ENCODE results near the gene NLGN3. TPM values are rescaled to one million over a fixed set of nuclear protein-coding genes. Genes with fewer than 3 reads are reported as not detected.

Gene NLGN3
- total RNA-seq = 10 to 100 TPM in 1 of 7 donors, 1 to 10 TPM in 6; 2.1 to 10.9 (median 6.7) TPM
- polyA plus RNA-seq = 1 to 10 TPM; 2.5 to 5.2 TPM
- long read RNA-seq, donor 1, partial matches to known transcripts = 0 of 2 reads
- long read RNA-seq, donor 1, other reads (novel, unspliced or antisense) = 2 of 2 reads
- long read RNA-seq, donor 2, partial matches to known transcripts = 0 of 2 reads
- long read RNA-seq, donor 2, other reads (novel, unspliced or antisense) = 0 of 2 reads
- long read RNA-seq, donor 3, partial matches to known transcripts = 3 of 10 reads
- long read RNA-seq, donor 3, other reads (novel, unspliced or antisense) = 1 of 10 reads

- WGBS, 3 donors = 21 to 32% (median 30%) methylated on average over 28 of the region's 28 CpGs
- H3K27me3 ChIP-seq = no peaks in the 10 kb centered on the region
Observed at GRCh38 chrX:71144651-71145050, at the start of gene NLGN3. Gene NLGN3 (plus strand): TSS chrX:71144841. CDS start chrX:71147750, 2,909 bp downstream.

GRCh38 chrX:71095033-71095432 is 49.6 kb upstream of the NLGN3 start:
- intact Hi-C loops (cut with DNase I) = no loop called here
- no peak for DNase-seq

More at GRCh38 chrX:71144651-71145050, at the start of gene NLGN3:
- no peaks in the 10 kb centered on the region for H3K9me3 ChIP-seq
- intact Hi-C loops (cut with DNase I) = no loop called here
- no peaks in the 10 kb centered on the region for H3K36me3 ChIP-seq
- peak within 1 kb of the TSS; percentile 20 for H3K4me3 ChIP-seq
- no peak within 1 kb of the TSS for H3K27ac ChIP-seq
- TF ChIP-seq POLR2A (IDR thresholded peaks at IDR 0.05) (no peak), EP300 (IDR thresholded peaks at IDR 0.05) (no peak)
- TF ChIP-seq, protein P1, sequence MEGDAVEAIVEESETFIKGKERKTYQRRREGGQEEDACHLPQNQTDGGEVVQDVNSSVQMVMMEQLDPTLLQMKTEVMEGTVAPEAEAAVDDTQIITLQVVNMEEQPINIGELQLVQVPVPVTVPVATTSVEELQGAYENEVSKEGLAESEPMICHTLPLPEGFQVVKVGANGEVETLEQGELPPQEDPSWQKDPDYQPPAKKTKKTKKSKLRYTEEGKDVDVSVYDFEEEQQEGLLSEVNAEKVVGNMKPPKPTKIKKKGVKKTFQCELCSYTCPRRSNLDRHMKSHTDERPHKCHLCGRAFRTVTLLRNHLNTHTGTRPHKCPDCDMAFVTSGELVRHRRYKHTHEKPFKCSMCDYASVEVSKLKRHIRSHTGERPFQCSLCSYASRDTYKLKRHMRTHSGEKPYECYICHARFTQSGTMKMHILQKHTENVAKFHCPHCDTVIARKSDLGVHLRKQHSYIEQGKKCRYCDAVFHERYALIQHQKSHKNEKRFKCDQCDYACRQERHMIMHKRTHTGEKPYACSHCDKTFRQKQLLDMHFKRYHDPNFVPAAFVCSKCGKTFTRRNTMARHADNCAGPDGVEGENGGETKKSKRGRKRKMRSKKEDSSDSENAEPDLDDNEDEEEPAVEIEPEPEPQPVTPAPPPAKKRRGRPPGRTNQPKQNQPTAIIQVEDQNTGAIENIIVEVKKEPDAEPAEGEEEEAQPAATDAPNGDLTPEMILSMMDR (IDR thresholded peaks at IDR 0.05) = no peak
- peak in 3 of 5 donors; percentile 47 to 65 (median 51) for DNase-seq
- H3K4me1 ChIP-seq (ENCODE audit: insufficient read depth) = no peaks in the 10 kb centered on the region

GRCh38 chrX:71095555-71095980 is 49.1 kb upstream of the NLGN3 start, which contains the start of gene FOXO4:
Gene FOXO4 (plus strand): TSS chrX:71095851. CDS start chrX:71096529, 678 bp downstream.
- H3K27me3 ChIP-seq = no peaks in the 10 kb centered on the region
- H3K36me3 ChIP-seq = no peaks in the 10 kb centered on the region
- 7 to 15% (median 10%) methylated on average over 28 to 29 of the region's 29 CpGs for WGBS, 3 donors
- H3K4me3 ChIP-seq = peak within 1 kb of the TSS; percentile 56
- H3K4me1 ChIP-seq (ENCODE audit: insufficient read depth) = peaks cover 4% of the 10 kb centered on the region
- TF ChIP-seq, protein P1 (IDR thresholded peaks at IDR 0.05) = no peak
- TF ChIP-seq POLR2A (IDR thresholded peaks at IDR 0.05) = peak; percentile 37
- no peaks in the 10 kb centered on the region for H3K9me3 ChIP-seq
- peak; percentile 89 to 93 (median 92) for DNase-seq
- intact Hi-C loops (cut with DNase I) = no loop called here
- peak within 1 kb of the TSS; percentile 46 to 84 for H3K27ac ChIP-seq

More at GRCh38 chrX:71095033-71095432, 49.6 kb upstream of the NLGN3 start:
- no peak overlapping the region for H3K27ac ChIP-seq
- no peaks in the 10 kb centered on the region for H3K9me3 ChIP-seq
- H3K4me1 ChIP-seq (ENCODE audit: insufficient read depth) = peaks cover 4% of the 10 kb centered on the region
- H3K4me3 ChIP-seq = peak overlapping the region; percentile 56
- H3K27me3 ChIP-seq = no peaks in the 10 kb centered on the region
- TF ChIP-seq POLR2A (IDR thresholded peaks at IDR 0.05) (no peak), EP300 (IDR thresholded peaks at IDR 0.05) (no peak)
- TF ChIP-seq, protein P1 (IDR thresholded peaks at IDR 0.05) = no peak
- no peaks in the 10 kb centered on the region for H3K36me3 ChIP-seq
- 25 to 30% (median 29%) methylated on average over 6 of the region's 6 CpGs for WGBS, 3 donors

GRCh38 chrX:71095981-71096759 is 48.5 kb upstream of the NLGN3 start:
- peak in 2 of 5 donors; percentile 44 to 48 for DNase-seq
- H3K36me3 ChIP-seq = no peaks in the 10 kb centered on the region
- no peaks in the 10 kb centered on the region for H3K9me3 ChIP-seq
- peak overlapping the region; percentile 46 to 84 for H3K27ac ChIP-seq
- TF ChIP-seq EP300 (IDR thresholded peaks at IDR 0.05) (no peak), POLR2A (IDR thresholded peaks at IDR 0.05) (peak; percentile 24)
- TF ChIP-seq, protein P1 (IDR thresholded peaks at IDR 0.05) = no peak
- peak overlapping the region; percentile 56 for H3K4me3 ChIP-seq
- no peaks in the 10 kb centered on the region for H3K27me3 ChIP-seq
- peaks cover 4% of the 10 kb centered on the region for H3K4me1 ChIP-seq (ENCODE audit: insufficient read depth)
- intact Hi-C loops (cut with DNase I) = no loop called here
- 17 to 21% (median 18%) methylated on average over 42 to 46 of the region's 46 CpGs for WGBS, 3 donors
